Stimulated activated naive CD8-positive, alpha-beta T cell treated with anti-CD3 and anti-CD28 coated beads, Interleukin-15, Interleukin-2, amounts not matched to agents 100 ng/mL and 50 ng/mL, for 24 hours (primary cell): ENCODE results near the gene NCKAP5.

Experiments used
- H3K27ac Mint-ChIP-seq: one replicate; pipeline ENCODE4 v1.8.0; 2021; ENCODE audit warnings: mild to moderate bottlenecking, mixed read lengths
- H3K27me3 Mint-ChIP-seq: one replicate; pipeline ENCODE4 v1.8.0; 2021; ENCODE audit warnings: mixed read lengths
- H3K36me3 Mint-ChIP-seq: one replicate; pipeline ENCODE4 v1.8.0; 2021; ENCODE audit warnings: low read depth, mixed read lengths
- H3K4me1 Mint-ChIP-seq: one replicate; pipeline ENCODE4 v1.8.0; 2021; ENCODE audit warnings: low read depth, mixed read lengths
- H3K4me3 Mint-ChIP-seq: one replicate; pipeline ENCODE4 v1.8.0; 2021; ENCODE audit warnings: mild to moderate bottlenecking, mixed read lengths
- H3K9me3 Mint-ChIP-seq: one replicate; pipeline ENCODE4 v1.8.0; 2021; ENCODE audit warnings: mixed read lengths

The NCKAP5 gene

GRCh38 chr2:133589456-133589855 lies 21.2 kb upstream of the NCKAP5 start:
- Mint-ChIP-seq H3K9me3 (no peaks in the 10 kb centered on the region), H3K4me1 (no peaks in the 10 kb centered on the region), H3K4me3 (no peak overlapping the region), H3K27ac (no peak overlapping the region), H3K36me3 (no peaks in the 10 kb centered on the region), H3K27me3 (peaks cover 5% of the 10 kb centered on the region)

GRCh38 chr2:133588144-133588543 lies 19.9 kb upstream of the NCKAP5 start:
- Mint-ChIP-seq H3K27ac (no peak overlapping the region), H3K27me3 (no peaks in the 10 kb centered on the region), H3K4me1 (no peaks in the 10 kb centered on the region), H3K9me3 (no peaks in the 10 kb centered on the region), H3K4me3 (no peak overlapping the region), H3K36me3 (no peaks in the 10 kb centered on the region)

DNA sequence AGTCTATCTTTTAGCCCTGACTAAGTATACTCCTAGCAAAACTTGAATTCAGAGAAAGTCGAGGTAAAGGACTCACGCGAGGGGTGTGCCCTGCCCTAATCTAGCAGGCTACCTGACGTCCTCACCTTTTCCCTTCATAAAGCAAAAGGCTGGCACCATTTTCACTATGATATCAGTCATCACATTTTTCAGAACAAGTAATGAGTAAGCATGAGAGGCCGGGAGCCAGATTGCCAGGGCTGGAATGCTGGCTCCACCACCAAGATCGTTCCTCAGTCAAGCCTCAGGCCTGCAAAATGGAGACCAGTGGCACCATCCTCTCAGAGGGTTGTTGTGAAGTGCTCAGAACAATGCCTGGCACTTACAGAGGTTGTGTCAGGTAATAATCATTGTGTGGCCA lies 18.7 kb upstream of the NCKAP5 start:
- H3K27me3 Mint-ChIP-seq: no peaks in the 10 kb centered on the region
- H3K9me3 Mint-ChIP-seq: no peaks in the 10 kb centered on the region
- H3K4me3 Mint-ChIP-seq: no peak overlapping the region
- no peaks in the 10 kb centered on the region for H3K4me1 Mint-ChIP-seq
- H3K27ac Mint-ChIP-seq: no peak overlapping the region
- no peaks in the 10 kb centered on the region for H3K36me3 Mint-ChIP-seq

DNA sequence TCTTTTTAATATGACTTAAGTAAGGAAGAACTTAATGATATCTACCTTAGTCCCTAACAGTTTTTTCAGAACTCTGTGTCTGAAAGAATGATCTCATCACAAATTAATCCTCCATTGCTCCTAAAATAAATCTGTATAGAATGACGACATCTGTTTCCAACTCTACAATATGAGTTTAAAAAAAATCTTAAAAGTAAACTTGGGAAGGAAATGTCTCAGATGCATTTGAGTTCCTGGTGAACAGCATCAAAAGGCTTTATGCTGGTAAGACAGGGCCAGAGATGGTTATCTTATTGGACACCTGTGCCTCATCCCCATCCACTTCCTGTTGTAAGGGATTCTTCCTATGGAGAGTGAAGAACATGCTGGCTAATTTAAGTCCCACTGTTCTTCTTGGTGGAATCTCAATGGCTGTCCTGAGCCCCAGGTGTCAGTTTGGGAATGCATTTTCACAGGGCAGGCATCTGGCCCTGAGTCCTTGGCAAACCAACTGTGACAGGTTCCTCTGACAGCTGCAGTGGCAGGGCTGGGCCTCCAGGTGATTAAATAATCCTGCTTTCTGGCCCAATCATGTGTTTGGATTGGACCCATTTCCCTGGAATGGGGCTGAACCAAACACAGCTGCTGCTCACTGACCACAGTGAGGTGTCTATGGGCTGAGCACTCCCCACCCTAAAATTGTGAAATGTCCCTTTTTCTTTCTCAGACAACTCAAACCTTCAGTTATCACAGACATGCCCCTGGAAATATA lies 12.9 kb upstream of the NCKAP5 start:
- H3K27ac Mint-ChIP-seq: no peak overlapping the region
- H3K27me3 Mint-ChIP-seq: no peaks in the 10 kb centered on the region
- H3K4me3 Mint-ChIP-seq: no peak overlapping the region
- no peaks in the 10 kb centered on the region for H3K9me3 Mint-ChIP-seq
- H3K36me3 Mint-ChIP-seq: no peaks in the 10 kb centered on the region
- H3K4me1 Mint-ChIP-seq: no peaks in the 10 kb centered on the region

DNA sequence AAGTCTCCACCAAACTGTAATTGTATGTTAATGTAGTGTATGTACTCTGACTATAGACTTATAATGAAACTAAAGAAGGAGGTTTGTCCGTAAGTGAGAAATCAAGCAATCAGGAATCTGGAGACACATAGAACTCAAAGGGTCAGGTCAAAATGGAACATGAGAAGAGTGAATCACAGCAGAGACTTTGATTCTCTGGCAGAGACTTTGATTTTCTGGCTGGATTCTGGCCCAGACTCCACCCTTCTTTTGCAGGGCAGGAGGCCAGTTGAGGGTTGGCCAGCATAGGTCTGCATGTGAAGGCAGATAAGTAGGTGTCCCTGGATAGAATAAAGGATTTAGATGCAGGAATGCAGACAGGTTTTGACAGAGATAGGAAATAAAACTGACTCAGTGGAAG lies 11.0 kb upstream of the NCKAP5 start:
- Mint-ChIP-seq H3K9me3 (no peaks in the 10 kb centered on the region), H3K27ac (no peak overlapping the region), H3K4me1 (no peaks in the 10 kb centered on the region), H3K4me3 (no peak overlapping the region), H3K27me3 (no peaks in the 10 kb centered on the region), H3K36me3 (no peaks in the 10 kb centered on the region)

GRCh38 chr2:133576714-133577113 lies 8.5 kb upstream of the NCKAP5 start:
- Mint-ChIP-seq H3K9me3 (no peaks in the 10 kb centered on the region), H3K27ac (no peak overlapping the region), H3K4me3 (no peak overlapping the region), H3K36me3 (no peaks in the 10 kb centered on the region), H3K4me1 (no peaks in the 10 kb centered on the region), H3K27me3 (no peaks in the 10 kb centered on the region)

DNA sequence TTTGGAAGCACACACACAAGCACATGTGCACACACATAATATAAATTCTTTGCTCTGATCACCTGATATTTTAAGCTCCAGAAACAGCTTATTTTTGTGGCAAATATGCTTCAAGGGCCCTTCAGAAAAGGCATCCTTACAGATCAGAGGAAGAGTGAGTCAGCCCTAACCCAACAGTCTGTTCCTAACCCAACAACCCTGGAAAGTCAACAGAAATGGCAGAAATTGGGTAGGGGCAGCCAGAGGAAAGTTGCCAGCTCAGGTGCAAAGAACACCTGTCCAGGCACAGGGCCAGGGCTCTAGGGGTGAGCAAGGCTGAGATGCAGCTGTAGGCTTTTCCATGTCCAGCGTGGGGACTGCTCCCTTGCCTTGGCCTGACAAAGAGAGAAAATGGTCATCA lies 6.4 kb upstream of the NCKAP5 start:
- Mint-ChIP-seq H3K27ac (no peak overlapping the region), H3K4me3 (no peak overlapping the region), H3K27me3 (no peaks in the 10 kb centered on the region), H3K9me3 (no peaks in the 10 kb centered on the region), H3K4me1 (no peaks in the 10 kb centered on the region), H3K36me3 (no peaks in the 10 kb centered on the region)

- H3K27me3 Mint-ChIP-seq: peaks cover 3% of the 10 kb centered on the region
- H3K27ac Mint-ChIP-seq: no peak overlapping the region
- no peaks in the 10 kb centered on the region for H3K36me3 Mint-ChIP-seq
- no peaks in the 10 kb centered on the region for H3K9me3 Mint-ChIP-seq
- no peaks in the 10 kb centered on the region for H3K4me1 Mint-ChIP-seq
- no peak overlapping the region for H3K4me3 Mint-ChIP-seq
Measured at GRCh38 chr2:133574186-133574585, 5.9 kb upstream of the NCKAP5 start.

DNA sequence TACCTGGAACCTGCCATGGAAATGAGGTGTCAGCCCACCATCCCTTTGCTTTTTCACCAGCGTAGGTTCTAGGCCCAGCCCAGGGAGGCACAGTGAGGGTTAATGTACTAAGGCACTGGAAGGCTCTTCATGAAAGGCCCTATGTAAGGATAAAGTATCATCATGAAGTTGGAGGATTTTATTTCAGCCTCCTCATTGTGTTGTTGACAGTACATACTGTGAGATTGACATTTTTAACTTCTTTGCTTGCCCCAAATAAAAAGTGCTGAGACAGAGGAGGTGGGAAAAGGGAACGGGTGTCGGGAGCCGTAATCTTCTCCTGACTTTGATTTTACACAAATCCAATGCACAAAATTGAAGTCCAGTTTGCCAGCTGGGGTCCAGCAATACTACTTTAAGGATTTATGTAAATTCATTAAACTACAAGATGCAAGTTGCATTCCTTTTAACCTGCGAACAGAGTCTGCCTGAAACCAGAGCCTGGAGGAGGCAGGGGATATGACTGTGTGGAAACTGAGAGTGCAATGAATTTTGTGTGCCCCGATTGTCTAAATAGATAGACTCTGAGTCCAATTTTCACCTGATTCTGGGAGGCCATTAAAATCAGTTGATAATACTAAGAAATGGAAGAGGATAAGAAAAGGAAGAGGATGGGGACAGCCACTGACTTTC lies 5.4 kb upstream of the NCKAP5 start:
- H3K27ac Mint-ChIP-seq: no peak overlapping the region
- H3K4me1 Mint-ChIP-seq: no peaks in the 10 kb centered on the region
- no peaks in the 10 kb centered on the region for H3K9me3 Mint-ChIP-seq
- peaks cover 8% of the 10 kb centered on the region for H3K27me3 Mint-ChIP-seq
- H3K4me3 Mint-ChIP-seq: no peak overlapping the region
- no peaks in the 10 kb centered on the region for H3K36me3 Mint-ChIP-seq

GRCh38 chr2:133571249-133571648 lies 3.0 kb upstream of the NCKAP5 start:
- peaks cover 17% of the 10 kb centered on the region for H3K27me3 Mint-ChIP-seq
- no peak overlapping the region for H3K27ac Mint-ChIP-seq
- no peak overlapping the region for H3K4me3 Mint-ChIP-seq
- no peaks in the 10 kb centered on the region for H3K36me3 Mint-ChIP-seq
- H3K9me3 Mint-ChIP-seq: no peaks in the 10 kb centered on the region
- no peaks in the 10 kb centered on the region for H3K4me1 Mint-ChIP-seq

GRCh38 chr2:133570542-133570941 lies 2.3 kb upstream of the NCKAP5 start:
- no peaks in the 10 kb centered on the region for H3K36me3 Mint-ChIP-seq
- H3K9me3 Mint-ChIP-seq: no peaks in the 10 kb centered on the region
- H3K4me3 Mint-ChIP-seq: no peak overlapping the region
- peaks cover 17% of the 10 kb centered on the region for H3K27me3 Mint-ChIP-seq
- H3K4me1 Mint-ChIP-seq: no peaks in the 10 kb centered on the region
- no peak overlapping the region for H3K27ac Mint-ChIP-seq

DNA sequence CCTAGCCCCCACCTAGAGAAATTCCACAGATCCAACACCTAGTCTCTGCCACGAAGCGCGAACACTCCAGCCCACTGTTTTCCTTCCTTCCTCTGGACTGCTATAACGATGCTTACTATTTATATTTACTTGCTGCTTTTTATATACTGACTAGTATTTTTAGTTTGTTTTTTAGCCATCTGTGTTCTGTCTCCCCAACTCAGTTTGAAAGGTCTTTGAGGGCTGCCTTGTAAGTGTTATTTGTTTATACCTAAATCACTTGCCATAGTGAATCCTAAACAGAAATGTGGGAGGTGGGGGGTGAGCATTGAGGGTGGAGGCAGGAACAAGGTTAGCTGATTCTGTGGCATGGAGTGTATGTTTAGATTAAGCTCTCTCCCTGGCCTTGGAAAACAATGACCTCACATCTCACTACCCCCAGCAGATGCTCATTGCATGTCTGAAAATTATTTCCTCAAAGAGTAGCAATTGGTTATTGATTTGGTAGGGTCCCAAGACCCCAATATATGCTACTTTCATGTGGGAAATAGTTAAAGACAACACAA lies 1.1 kb upstream of the NCKAP5 start:
- H3K4me3 Mint-ChIP-seq: no peak overlapping the region
- no peak overlapping the region for H3K27ac Mint-ChIP-seq
- no peaks in the 10 kb centered on the region for H3K9me3 Mint-ChIP-seq
- H3K4me1 Mint-ChIP-seq: no peaks in the 10 kb centered on the region
- peaks cover 17% of the 10 kb centered on the region for H3K27me3 Mint-ChIP-seq
- H3K36me3 Mint-ChIP-seq: no peaks in the 10 kb centered on the region

GRCh38 chr2:133568598-133568997 lies 335 bp upstream of the NCKAP5 start:
- Mint-ChIP-seq H3K9me3 (no peaks in the 10 kb centered on the region), H3K27me3 (peaks cover 17% of the 10 kb centered on the region), H3K4me1 (no peaks in the 10 kb centered on the region), H3K4me3 (no peak overlapping the region), H3K36me3 (no peaks in the 10 kb centered on the region), H3K27ac (no peak overlapping the region)

DNA sequence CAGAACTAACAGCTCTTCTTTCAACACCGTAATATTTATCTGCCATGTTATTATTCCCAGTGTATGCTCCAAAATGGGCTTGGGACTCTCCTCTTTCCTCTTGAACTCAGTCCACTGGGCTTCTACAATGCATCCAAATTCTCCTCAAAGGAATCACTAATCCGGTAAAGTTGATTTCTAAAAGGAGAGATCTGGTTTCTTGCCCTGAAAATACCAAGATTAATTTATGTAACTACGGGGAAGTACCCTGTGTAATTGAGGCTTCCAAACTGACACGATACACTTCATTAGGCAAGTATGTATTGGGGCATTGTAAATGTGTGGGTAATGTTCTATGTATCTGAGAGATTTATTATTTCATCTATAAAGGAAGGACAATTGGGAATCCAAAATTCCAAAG lies 5.7 kb downstream of the NCKAP5 start:
- no peaks in the 10 kb centered on the region for H3K9me3 Mint-ChIP-seq
- H3K27ac Mint-ChIP-seq: no peak overlapping the region
- no peak overlapping the region for H3K4me3 Mint-ChIP-seq
- H3K27me3 Mint-ChIP-seq: no peaks in the 10 kb centered on the region
- no peaks in the 10 kb centered on the region for H3K4me1 Mint-ChIP-seq
- H3K36me3 Mint-ChIP-seq: no peaks in the 10 kb centered on the region

DNA sequence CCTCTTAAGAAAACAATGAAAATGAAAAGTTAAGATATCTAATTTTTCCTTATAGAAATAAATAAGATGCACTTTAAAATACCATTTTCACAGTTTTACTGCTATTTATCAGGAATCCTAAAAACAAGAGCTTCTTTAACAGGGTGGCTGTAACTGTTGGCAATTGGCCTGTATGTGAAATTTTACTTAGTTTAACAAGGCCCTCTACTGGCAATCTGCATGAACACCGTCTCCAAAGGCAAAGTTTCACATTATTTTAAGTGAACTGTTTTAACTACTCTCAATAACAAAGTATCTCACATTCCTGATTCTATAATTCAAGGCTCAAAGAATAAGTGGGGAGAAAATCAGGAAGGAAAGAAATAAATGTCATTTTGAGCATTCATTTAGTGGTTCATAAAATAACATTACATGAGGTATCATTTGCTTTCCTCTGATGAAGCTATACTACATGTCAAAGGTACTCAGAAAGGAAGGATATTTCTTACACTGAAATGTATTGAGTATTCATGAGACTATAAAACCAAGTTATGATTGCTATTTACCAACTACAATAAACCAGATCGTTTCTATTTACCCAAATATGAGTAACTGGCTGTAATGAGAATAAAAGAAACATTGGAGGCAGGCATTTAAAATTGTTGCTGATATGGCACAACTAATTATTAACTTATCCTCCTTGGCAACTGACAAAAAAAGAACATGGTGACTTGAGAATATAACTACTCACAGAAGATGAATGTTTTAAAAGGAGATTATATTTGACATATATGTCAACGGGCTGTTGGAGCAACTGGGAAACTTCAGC lies 7.0 kb downstream of the NCKAP5 start:
- Mint-ChIP-seq H3K36me3 (no peaks in the 10 kb centered on the region), H3K4me1 (no peaks in the 10 kb centered on the region), H3K27ac (no peak overlapping the region), H3K27me3 (no peaks in the 10 kb centered on the region), H3K9me3 (no peaks in the 10 kb centered on the region), H3K4me3 (no peak overlapping the region)
